ENCODE results near the gene BAHCC1. TPM values are rescaled to one million over a fixed set of nuclear protein-coding genes. Genes with fewer than 3 reads are reported as not detected.
A peak's percentile ranks its signal among the peaks of the same experiment; 100 is the strongest.

BAHCC1 gene
- total and polyA plus RNA-seq, 7 experiments from 2014 or later: 0.05 to 3.8 (median 0.68) TPM; not detected in 3

DNA sequence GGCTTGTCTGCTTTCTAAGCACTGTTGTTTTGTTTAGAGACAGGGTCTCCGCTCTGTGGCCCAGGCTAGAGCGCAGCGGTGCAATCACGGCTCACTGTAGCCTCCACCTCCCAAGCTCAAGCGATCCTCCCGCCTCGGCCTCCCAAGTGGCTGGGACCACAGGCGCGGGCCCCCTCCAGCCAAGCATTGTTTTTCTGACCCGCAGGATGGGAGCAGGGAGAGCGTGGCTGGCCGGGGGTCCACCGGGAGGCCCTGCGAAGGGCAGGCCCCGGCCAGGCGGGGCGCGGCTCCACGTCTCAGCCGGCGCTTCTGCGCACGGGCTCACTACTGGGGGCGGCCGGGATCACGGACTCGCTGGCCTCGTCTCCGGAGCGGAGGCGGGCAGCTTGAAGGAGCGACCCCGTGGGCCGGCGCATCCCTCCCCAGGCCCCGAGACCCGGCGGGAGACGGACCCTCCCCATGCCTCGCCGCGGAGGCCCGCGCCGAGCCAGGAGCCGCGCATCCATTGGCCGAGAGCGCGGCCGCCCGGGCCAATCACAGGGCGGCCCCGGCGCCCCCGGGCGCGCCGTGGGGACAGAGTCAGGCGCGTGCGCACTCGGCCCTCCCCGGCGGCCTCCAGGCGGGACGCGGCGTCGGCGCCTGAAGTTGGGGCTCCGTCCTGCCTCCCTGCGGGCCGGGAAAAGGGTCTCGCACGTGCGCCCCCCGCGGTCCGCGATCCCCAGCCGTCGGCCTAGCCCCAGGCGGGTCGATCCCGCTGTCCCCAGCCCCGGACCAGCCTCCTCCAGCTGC lies 92.4 kb downstream of the BAHCC1 start:
- ChIA-PET POLR2A (interaction anchor here (1.4 to 5.5 kb wide), 2 partner anchors 23 to 28 kb away, joined by 4 to 48 read pairs; partner anchors contain the start of gene ACTG1), CTCF (interaction anchor here (1.1 kb wide), 1 partner anchor 24 kb away, joined by 3 read pairs; no protein-coding TSS in a partner anchor)
- Mint-ChIP-seq H3K27me3 (peaks cover 0 to 19% (median 5%) of the 10 kb centered on the region in 5 donors), H3K4me3 (peak overlapping the region; percentile 32 to 76 (median 62)), H3K4me1 (peaks cover 4 to 15% (median 8%) of the 10 kb centered on the region in 7 donors), H3K36me3 (no peaks in the 10 kb centered on the region), H3K9me3 (no peaks in the 10 kb centered on the region), H3K27ac (peak overlapping the region in 1 of 9 donors; percentile 59)
- H3K4me3 ChIP-seq (ENCODE audit: low read length): peak overlapping the region; percentile 50
- intact Hi-C loops (cut with micrococcal nuclease): loop anchor here (2.0 to 10.0 kb wide), 3 partner anchors 25 to 453 kb away; partner anchors contain the start of genes ACTG1 (in 1 of the 2), BAIAP2 (in 1 of the 2) and FAAP100 (in 1 of the 2)
- DNase-seq (peak; percentile 46 to 88 (median 74)), ATAC-seq (peak; percentile 80)
- peak overlapping the region; percentile 80 for H3K27ac ChIP-seq (ENCODE audit: low read depth, low read length)
- peaks cover 0 to 12% of the 10 kb centered on the region in 2 donors for H3K27me3 ChIP-seq (ENCODE audit: control insufficient read depth in 2 of 2, insufficient read depth in 2 of 2, low read length in 2 of 2)
- H3K36me3 ChIP-seq (ENCODE audit: control insufficient read depth in 2 of 3, insufficient read depth in 3 of 3, low read length in 3 of 3): no peaks in the 10 kb centered on the region
- peaks cover 4 to 6% of the 10 kb centered on the region in 2 donors for H3K4me1 ChIP-seq (ENCODE audit: control insufficient read depth in 2 of 2, insufficient read depth in 2 of 2, low read length in 2 of 2)
- no peaks in the 10 kb centered on the region for H3K9me3 ChIP-seq (ENCODE audit: control insufficient read depth in 2 of 3, low read length in 3 of 3)

- no peak for ATAC-seq
- CTCF ChIA-PET: no interaction called here
Observed at GRCh38 chr17:81488276-81488860, 93.1 kb downstream of the BAHCC1 start.

DNA sequence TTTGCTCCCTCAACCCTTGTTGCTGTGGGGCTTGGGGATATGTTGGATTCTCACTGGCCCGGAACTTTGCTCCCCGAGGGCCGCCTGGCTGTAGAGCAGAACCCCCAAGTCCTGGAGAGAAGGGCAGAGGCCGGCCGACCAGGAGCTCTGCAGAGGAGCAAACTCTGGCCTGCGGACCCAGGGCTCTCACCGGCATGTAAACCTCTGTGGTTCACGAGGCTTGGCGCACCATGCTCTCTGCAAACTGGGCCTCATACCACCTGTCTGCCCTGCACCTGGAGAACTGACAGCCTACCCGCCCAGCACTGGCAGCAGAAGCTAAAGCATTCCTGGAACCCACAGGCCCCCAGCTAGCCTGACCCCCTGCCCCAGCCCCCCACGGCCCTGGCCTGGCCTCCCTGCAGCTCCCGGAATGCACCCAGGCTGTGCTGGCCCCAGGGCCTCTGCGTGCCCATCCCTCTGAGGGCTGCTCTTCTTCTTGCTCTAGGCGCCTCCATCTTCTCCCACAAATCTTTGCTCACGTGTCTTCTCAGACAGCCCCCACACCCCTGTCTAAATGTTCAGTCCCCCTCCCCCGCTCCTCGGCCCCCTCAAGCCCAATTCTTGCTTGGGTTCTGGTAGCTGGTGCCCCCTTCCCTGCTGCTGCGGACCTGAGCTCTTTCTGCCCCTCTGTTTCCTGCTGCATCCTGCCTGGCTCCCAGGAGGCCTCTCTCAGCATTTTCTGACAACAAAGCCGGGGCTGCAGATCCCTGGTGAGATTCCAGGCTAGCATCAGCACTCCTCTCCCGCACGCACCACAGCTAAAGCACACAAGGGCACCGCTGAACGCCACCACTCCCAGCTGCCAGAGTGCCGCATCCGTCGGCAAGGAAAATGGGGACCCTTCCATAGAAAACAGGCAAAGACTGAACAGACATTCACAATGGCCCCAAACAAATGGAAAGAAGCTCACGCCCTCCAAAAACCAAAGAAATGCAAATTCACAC lies 94.0 kb downstream of the BAHCC1 start:
- Mint-ChIP-seq H3K4me1 (peaks cover 3 to 11% (median 6%) of the 10 kb centered on the region in 7 donors), H3K4me3 (peak overlapping the region; percentile 45 to 79 (median 58)), H3K27ac (peak overlapping the region in 3 of 9 donors; percentile 25 to 65 (median 58)), H3K9me3 (no peaks in the 10 kb centered on the region), H3K27me3 (peaks cover 0 to 17% (median 5%) of the 10 kb centered on the region in 5 donors), H3K36me3 (no peaks in the 10 kb centered on the region)
- ChIA-PET POLR2A (interaction anchor here (5.5 kb wide), 1 partner anchor 21 kb away, joined by 48 read pairs; the partner anchor contains the start of gene ACTG1), CTCF (interaction anchor here (0.9 kb wide), 1 partner anchor 91 kb away, joined by 3 read pairs; no protein-coding TSS in a partner anchor)
- Histone ChIP-seq H3K9me3 (ENCODE audit: control insufficient read depth in 2 of 3, low read length in 3 of 3) (no peaks in the 10 kb centered on the region), H3K27me3 (ENCODE audit: control insufficient read depth in 2 of 2, insufficient read depth in 2 of 2, low read length in 2 of 2) (peaks cover 0 to 4% of the 10 kb centered on the region in 2 donors), H3K36me3 (ENCODE audit: control insufficient read depth in 2 of 3, insufficient read depth in 3 of 3, low read length in 3 of 3) (no peaks in the 10 kb centered on the region), H3K27ac (ENCODE audit: low read depth, low read length) (no peak overlapping the region), H3K4me3 (ENCODE audit: low read length) (no peak overlapping the region), H3K4me1 (ENCODE audit: control insufficient read depth in 2 of 2, insufficient read depth in 2 of 2, low read length in 2 of 2) (no peaks in the 10 kb centered on the region)
- intact Hi-C loops (cut with micrococcal nuclease): loop anchor here in 1 of 2 donors (10.0 kb wide), 1 partner anchor 455 kb away; the partner anchor contains the start of gene BAIAP2
- no peak for DNase-seq
- ATAC-seq: no peak

More at GRCh38 chr17:81488276-81488860, 93.1 kb downstream of the BAHCC1 start:
- Mint-ChIP-seq H3K27ac (no peak overlapping the region), H3K27me3 (peaks cover 0 to 17% (median 5%) of the 10 kb centered on the region in 5 donors), H3K9me3 (no peaks in the 10 kb centered on the region), H3K4me1 (peaks cover 3 to 11% (median 6%) of the 10 kb centered on the region in 7 donors), H3K36me3 (no peaks in the 10 kb centered on the region), H3K4me3 (peak overlapping the region in 2 of 10 donors; percentile 23 to 76)
- no peaks in the 10 kb centered on the region for H3K9me3 ChIP-seq (ENCODE audit: control insufficient read depth in 2 of 3, low read length in 3 of 3)
- POLR2A ChIA-PET: interaction anchor here (1.4 to 5.5 kb wide), 2 partner anchors 22 to 27 kb away, joined by 4 to 48 read pairs; partner anchors contain the start of gene ACTG1
- H3K27ac ChIP-seq (ENCODE audit: low read depth, low read length): peak overlapping the region; percentile 80
- peaks cover 0 to 6% of the 10 kb centered on the region in 2 donors for H3K27me3 ChIP-seq (ENCODE audit: control insufficient read depth in 2 of 2, insufficient read depth in 2 of 2, low read length in 2 of 2)
- peak overlapping the region; percentile 50 for H3K4me3 ChIP-seq (ENCODE audit: low read length)
- DNase-seq: no peak
- no peaks in the 10 kb centered on the region for H3K36me3 ChIP-seq (ENCODE audit: control insufficient read depth in 2 of 3, insufficient read depth in 3 of 3, low read length in 3 of 3)
- peaks cover 4 to 6% of the 10 kb centered on the region in 2 donors for H3K4me1 ChIP-seq (ENCODE audit: control insufficient read depth in 2 of 2, insufficient read depth in 2 of 2, low read length in 2 of 2)
- intact Hi-C loops (cut with micrococcal nuclease): loop anchor here in 1 of 2 donors (10.0 kb wide), 1 partner anchor 454 kb away; the partner anchor contains the start of gene BAIAP2

- Histone ChIP-seq H3K27ac (ENCODE audit: low read depth, low read length) (no peak overlapping the region), H3K36me3 (ENCODE audit: control insufficient read depth in 2 of 3, insufficient read depth in 3 of 3, low read length in 3 of 3) (no peaks in the 10 kb centered on the region), H3K9me3 (ENCODE audit: control insufficient read depth in 2 of 3, low read length in 3 of 3) (no peaks in the 10 kb centered on the region), H3K27me3 (ENCODE audit: control insufficient read depth in 2 of 2, insufficient read depth in 2 of 2, low read length in 2 of 2) (peaks cover 0 to 4% of the 10 kb centered on the region in 2 donors), H3K4me3 (ENCODE audit: low read length) (no peak overlapping the region), H3K4me1 (ENCODE audit: control insufficient read depth in 2 of 2, insufficient read depth in 2 of 2, low read length in 2 of 2) (no peaks in the 10 kb centered on the region)
- Mint-ChIP-seq H3K36me3 (no peaks in the 10 kb centered on the region), H3K27me3 (peaks cover 0 to 19% (median 5%) of the 10 kb centered on the region in 5 donors), H3K9me3 (no peaks in the 10 kb centered on the region), H3K4me1 (peaks cover 3 to 11% (median 6%) of the 10 kb centered on the region in 7 donors), H3K4me3 (peak overlapping the region in 5 of 10 donors; percentile 48 to 79 (median 73)), H3K27ac (peak overlapping the region in 1 of 9 donors; percentile 25)
- ChIA-PET POLR2A (interaction anchor here (0.6 to 5.5 kb wide), 2 partner anchors 18 to 20 kb away, joined by 3 to 48 read pairs; partner anchors contain the start of gene ACTG1), CTCF (interaction anchor here (0.9 kb wide), 1 partner anchor 92 kb away, joined by 3 read pairs; no protein-coding TSS in a partner anchor)
- intact Hi-C loops (cut with micrococcal nuclease): loop anchor here in 1 of 2 donors (10.0 kb wide), 1 partner anchor 455 kb away; the partner anchor contains the start of gene BAIAP2
- ATAC-seq (no peak), DNase-seq (no peak)
Observed at GRCh38 chr17:81489998-81490992, 95.0 kb downstream of the BAHCC1 start.

- POLR2A ChIA-PET: interaction anchor here (5.5 kb wide), 1 partner anchor 19 kb away, joined by 48 read pairs; the partner anchor contains the start of gene ACTG1
- no peaks in the 10 kb centered on the region for H3K9me3 Mint-ChIP-seq
- Histone ChIP-seq H3K9me3 (ENCODE audit: control insufficient read depth in 2 of 3, low read length in 3 of 3) (no peaks in the 10 kb centered on the region), H3K36me3 (ENCODE audit: control insufficient read depth in 2 of 3, insufficient read depth in 3 of 3, low read length in 3 of 3) (no peaks in the 10 kb centered on the region), H3K27ac (ENCODE audit: low read depth, low read length) (no peak overlapping the region), H3K4me3 (ENCODE audit: low read length) (no peak overlapping the region), H3K4me1 (ENCODE audit: control insufficient read depth in 2 of 2, insufficient read depth in 2 of 2, low read length in 2 of 2) (no peaks in the 10 kb centered on the region), H3K27me3 (ENCODE audit: control insufficient read depth in 2 of 2, insufficient read depth in 2 of 2, low read length in 2 of 2) (peaks cover 0 to under 1% of the 10 kb centered on the region in 2 donors)
- CTCF ChIA-PET: no interaction called here
- intact Hi-C loops (cut with micrococcal nuclease): no loop called here
- H3K36me3 Mint-ChIP-seq: no peaks in the 10 kb centered on the region
- DNase-seq: no peak
- no peak overlapping the region for H3K4me3 Mint-ChIP-seq
- peaks cover 1 to 8% (median 4%) of the 10 kb centered on the region in 7 donors for H3K4me1 Mint-ChIP-seq
- no peak overlapping the region for H3K27ac Mint-ChIP-seq
- H3K27me3 Mint-ChIP-seq: peaks cover 0 to 21% (median 1%) of the 10 kb centered on the region in 5 donors
- no peak for ATAC-seq
Observed at GRCh38 chr17:81491181-81491581, 95.9 kb downstream of the BAHCC1 start.
